Measurements from ENCODE around the gene RNASE7.
"Not testable (repeated sequence)": the region's sequence is repeated elsewhere in the genome, so short reads cannot be mapped to it uniquely, and the experiment has no call there.

The RNASE7 gene

DNA sequence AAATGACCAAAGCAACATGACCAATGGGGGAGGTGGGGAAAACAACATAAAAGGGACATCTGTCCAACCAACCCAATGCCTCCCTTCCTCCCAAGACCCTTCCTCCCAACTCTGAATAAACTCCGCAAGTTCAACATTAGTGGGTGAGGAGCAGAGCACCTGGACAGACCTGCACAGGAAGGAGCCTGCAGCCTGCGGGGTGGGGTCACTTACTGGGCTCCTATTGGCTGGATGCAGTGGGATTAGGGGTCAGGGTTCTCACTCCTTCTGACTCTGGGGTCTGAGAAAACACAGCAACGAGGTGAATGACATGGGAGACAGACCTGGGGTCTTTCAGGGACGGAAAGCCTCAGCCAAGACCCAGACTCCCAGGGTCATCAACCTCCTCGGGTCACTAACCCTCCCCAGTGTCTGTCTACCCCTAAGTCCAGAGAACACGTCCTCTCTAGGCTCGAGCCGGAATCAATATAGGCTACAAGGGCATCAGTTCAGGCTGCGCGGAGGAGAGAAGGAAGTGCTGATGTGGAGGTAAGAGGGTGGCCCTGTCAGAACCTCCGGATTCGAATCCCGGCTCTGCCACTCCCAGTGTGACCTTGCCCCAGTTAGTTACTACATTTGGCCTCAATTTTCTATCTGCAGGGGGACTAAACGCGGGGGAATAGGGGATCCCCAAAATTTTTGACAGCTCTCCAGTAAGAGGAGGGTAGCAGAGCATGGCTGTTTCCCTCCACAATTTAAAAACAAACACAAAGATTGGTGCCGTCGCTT lies 18.2 kb upstream of the RNASE7 start:
- DNase-seq = no peak

DNA sequence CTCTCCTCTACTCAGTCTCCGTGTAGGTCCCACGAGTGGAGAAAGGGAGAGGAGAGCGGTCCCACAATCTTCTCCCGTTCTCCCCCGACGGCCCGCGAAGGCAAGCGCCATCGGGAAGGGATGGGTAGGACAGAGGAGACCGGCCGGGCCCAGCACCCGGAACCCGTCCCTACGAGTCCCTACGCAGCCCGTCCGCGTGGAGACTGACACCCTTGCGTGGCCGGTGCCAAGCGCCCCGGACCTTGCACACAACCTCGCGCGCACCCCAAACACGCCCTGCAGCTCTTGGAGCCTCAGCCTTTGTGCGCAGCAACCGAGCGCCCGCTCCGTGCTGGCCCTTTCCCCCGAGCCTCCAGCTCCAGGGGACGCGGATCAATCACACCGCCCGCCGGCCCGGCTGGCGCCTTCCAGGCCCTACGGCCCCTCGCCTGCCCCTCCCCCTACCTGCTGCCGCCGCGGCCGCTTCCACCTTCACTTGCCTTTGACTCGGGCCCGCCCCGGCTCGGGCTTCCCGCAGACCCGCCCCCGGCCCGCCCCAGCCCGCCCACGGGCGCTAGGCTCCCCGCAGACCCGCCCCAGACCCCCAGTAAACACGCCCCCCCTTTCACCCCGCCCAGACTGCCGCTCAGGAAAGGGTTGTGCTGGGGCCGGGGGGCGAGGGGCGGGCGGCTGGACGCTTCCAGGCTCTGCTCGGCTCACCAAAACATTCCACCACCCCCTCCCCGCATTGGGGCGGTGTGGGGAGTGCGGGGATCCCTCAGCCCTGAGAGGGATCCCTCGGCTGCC lies 17.4 kb upstream of the RNASE7 start, which contains the start of gene NDRG2:
NDRG2 (minus strand) TSS at position 477 of the 786 bp plus-strand sequence. CDS start 1,746 bp downstream, outside the sequence.
- DNase-seq = peak; percentile 42

DNA sequence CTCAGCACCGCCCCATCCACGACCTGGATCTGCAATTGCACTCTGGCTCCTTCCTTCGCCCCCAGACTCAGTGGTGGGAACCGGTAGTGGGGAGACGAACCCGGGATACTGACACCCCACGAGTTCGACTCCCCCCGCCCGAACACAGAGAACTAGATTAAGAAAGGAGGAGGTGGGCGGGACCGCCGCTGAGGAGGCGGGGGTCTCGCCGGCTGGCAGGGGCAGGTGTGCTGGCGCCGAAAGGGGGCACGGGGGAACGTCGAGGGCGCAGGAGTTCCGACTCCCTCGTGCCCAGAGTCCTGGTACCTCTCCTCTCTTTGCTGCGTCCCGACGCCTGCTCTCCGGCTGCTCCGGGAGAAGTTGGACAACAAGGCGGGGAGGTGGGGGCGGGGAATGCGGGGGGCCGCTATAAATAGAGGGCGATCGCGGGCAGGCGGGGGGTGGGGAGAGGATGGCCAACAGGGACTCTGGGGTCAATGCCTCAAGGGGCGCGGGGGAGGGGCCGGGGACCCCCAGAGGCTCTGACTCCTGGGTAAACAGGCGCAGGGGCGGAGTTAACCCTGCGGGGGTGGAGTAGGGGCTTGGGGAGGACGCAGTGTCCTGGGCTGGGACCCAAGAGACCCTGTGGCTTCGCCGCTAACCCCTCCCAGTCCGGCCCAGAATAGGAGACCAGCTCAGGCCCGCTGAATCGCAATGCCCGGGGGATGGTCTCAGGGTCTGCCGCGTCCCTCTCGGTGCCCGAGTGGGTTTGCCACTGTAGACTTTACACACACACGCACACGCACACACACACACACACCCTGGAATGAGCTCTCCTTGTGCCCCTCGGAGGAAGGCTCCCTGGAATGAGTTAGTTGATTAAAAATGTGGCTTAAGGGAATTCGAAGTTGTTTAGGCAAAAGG lies 16.5 kb upstream of the RNASE7 start:
- DNase-seq = no peak

DNA sequence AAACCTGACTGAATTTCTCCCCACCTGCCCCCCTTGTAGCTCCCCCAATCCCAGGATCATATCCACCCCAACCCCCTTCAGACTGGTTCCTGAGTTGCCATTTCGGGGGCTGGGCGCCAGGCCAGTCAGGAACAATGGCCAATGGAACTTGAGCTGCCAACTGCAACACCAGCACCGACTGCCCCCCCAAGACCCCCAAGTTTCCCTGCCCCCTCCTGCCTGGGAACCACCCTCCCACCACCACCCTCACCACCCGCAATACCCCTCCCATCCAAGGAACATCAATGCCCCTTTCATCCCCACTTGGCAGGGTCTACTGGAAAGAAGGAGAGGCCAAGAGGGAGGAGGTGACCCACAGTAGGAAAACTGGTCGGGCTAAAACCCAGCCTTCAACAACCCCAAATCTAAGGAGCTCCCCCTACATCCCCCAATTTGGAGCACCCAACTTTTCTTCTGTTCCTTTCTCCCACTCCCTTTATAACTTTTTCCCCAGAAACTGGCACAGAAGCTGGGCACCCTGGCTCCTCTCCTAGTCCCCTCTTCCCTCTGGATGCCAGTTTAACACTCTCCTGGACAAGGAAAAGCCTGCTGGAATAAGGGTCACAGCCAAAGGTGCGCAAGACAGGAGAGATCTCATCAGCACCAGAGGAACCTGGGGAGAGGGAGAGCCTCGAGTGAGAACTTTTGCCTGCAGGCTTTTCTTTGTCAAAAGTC lies 15.7 kb upstream of the RNASE7 start:
- no peak for DNase-seq

DNA sequence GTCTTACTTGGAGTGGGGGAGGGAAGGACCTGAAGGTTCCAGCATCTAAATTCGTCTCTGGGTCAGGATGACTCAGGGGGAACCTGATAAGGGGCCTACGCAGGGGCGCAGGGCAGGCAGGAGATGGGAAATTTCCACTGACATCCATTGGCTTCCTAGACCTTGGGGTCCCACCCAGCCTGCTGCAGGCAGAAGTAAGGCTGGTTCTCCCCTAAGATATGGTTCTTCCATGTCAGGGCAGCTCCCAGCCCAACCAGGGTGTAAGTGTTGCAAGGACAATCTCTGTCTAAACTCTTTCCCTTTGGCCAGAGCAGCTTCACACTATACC lies 15.2 kb upstream of the RNASE7 start:
- no peak for DNase-seq

DNA sequence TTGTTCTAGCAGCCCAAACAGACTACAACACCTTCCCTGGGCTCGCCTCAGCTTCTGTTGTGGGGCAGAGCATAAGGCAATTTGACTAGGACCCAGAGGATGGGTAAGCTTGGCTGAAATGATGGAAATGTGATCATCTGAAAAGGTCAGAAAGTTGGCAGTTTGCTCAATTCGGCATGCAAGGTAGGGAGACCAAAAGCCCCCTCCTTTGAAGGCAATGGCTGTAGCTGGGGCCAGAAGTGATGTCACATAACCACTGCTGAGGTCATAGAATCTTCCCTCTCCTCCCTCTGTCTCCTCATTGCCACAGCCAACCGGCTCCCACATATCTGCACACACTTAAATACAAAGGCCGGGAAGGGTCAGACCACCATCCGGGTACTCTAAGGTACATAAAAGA lies 12.2 kb upstream of the RNASE7 start, which contains the start of gene TPPP2:
TPPP2 (plus strand) TSS at position 301 of the 400 bp plus-strand sequence. CDS start 365 bp downstream, outside the sequence.
- DNase-seq = no peak

DNA sequence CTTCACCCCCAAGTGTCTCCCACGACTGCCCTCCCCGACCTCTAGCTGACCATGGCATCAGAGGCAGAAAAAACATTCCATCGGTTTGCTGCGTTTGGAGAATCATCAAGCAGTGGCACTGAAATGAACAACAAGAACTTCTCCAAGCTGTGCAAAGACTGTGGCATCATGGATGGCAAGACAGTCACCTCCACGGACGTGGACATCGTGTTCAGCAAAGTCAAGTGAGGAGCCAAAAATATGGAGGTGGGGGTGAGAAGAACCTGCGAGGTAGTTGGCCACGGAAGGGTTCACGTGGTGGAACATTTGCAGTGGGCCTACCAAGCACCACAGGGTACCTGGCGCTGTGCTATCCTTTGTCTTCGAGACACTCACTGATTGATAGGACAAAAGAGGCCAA lies 11.6 kb upstream of the RNASE7 start:
- no peak for DNase-seq

DNA sequence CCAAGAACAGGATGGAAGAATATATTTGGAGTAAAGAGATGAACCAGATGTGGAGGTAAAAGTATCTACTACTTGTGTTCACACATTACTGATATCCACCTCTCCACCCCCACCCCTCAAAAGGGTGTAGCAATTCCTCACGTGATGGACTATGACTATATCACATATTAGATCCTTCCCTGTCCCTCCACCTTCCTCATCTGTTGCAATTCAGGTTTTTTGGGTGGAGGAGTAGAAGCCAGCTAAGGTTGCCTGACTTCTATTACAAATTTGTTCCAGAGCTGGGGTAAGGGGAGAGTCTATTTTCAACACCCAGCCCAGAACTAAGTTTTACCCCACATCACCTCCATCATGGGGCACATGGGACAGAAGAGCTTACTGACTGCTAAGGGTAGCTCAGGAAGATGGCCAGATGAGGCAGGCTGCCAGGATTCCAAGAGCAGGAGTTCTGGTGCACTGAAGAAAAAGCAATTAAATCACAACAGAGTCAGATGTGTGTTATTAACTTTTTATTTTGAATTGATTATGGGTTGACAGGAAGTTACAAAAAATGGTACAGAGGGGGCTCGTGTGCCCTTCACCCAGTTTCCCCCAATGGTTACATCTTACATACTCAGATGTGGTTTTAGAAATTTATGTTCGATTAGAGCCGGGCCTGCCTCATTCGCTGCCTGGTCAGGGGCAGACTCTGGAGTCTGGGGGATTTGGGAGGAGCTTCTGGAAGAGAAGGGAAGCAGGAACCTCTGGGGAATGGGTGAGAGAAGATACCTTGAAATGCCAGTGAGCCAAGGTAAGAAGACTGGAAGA lies 9.6 kb upstream of the RNASE7 start:
- no peak for DNase-seq

DNA sequence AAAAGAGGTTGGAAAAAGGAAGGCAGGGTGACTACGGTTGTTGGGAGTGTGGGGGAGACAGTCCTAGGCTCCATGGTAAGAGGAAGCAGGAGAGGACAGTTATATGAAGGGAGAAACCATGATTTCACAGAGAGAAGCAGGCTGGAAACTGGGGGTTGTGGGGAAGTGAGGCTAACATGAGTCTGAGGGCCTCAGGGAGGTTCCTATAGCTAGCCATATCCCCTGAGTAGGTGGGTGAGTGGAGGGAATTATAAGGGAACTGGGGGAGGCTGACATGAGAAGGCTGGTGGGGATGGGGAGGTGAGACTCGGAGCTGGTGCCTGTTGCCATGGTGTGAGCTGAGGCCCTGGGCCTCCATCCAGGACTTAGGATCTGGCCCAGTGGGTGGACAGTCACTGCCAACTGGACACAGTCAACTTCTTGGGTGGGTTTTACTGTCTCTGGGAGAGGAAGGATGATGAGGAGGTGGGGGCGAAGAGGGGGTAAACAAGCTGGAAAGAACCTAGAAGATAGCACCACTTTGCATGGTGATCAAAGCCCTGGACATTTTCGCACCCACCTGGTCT lies 8.9 kb upstream of the RNASE7 start:
- DNase-seq = no peak

DNA sequence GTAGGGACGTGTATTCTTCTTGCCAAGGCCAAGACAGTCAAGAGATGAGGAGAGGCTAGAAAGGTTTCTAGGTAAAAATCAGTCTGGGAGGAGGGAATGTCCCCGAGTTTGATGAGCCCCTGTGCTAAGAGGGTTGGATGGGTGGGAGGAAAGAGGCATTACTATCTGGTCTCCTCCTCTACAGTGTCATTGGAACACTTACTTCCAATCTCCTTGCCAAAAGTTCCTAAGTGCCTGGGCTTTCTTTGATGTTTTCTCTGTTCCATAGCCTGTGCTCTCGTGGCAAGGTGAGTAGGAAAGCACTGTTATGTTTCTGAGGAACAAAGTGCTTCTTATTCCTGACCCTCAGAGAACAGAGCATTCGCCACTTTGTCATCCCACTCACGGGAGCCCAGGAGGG lies 7.5 kb upstream of the RNASE7 start, which contains the start of gene RNASE13:
RNASE13 (minus strand) TSS at position 101 of the 400 bp plus-strand sequence. CDS start 519 bp downstream, outside the sequence.
- no peak for DNase-seq

DNA sequence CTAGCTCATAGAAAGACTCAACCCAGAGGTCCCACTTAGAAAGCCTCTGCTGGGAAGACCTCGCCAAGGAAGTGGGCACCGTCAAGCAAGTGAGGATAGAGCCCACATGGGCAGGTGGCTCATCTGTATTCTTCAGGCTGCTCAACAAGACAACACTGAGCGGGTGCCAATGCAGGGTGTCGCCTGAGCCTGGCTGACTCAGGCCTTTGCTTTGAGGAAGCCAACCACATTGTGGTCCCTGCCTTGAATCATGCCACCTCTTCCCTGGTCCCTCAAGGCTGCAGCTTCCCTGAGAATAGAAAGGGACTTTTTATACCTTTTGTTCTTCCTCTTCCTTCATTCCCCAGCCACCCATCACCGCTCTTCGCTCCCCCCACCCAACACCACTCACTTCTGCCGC lies 5.4 kb upstream of the RNASE7 start:
- no peak for DNase-seq

DNA sequence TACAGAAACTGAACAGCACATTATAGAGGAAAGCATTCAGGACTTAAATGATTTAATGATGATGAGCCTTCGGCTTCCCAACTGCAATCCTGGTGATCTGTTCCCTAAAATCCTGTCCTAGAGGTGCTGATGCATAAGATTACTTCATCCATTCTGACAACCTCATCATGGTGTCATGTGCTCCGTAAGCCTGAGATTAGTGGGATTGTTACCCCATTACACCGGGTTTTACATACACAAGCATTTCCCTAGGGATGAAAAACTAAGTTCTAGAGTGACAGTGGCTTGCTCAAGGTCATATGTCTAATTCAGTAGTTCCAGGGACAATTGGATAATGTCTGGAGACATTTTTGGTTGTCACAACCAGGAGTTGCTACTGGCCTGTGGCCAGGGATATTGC lies 5.0 kb upstream of the RNASE7 start:
- DNase-seq = no peak

DNA sequence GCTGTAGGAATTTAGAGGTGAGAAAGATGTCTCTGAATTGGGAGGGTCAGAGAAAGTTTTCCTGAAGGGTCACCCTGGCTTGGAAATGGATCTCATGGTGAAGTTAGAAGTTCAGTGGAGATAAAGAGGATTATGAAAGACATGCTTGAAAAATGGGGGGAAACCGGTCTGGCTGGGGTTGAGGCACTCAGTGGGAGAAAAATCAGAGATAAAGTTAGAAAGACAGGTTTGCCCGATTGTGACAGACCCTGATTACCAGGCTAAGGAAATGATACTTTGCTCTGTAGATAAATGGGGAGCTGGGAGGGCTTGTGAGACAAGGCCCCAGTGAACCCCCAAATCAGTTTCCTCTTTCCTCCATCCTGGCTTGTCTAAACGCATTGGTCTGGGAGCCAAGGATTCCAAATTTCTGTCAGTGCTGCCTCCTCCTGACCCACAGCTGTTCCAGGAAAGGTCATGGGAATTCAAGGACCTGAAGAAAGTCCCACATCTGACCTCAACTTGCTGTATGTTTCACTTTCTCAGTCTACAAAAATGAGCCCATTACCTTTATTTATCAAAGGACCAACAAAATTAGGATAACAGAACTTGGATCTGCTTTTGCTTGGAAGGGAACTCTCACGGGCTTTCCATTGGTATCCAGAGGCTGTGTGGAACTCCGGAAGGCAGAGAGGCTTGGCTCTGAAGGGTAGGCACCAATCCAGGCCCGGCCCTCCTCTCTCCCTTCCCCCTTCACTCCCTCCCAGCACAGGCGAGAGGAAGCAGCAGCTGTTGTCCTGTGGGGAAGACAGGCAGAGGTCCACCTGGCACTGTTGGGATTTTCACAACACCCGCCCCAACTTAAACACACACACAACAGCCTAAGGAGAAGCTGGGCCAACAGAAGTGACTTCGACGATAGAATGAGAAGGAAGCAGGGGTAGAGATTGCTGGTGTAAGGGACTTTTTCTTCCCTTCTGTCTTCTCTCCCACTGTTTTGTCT lies 3.4 kb upstream of the RNASE7 start:
- peak; percentile 65 for DNase-seq

DNA sequence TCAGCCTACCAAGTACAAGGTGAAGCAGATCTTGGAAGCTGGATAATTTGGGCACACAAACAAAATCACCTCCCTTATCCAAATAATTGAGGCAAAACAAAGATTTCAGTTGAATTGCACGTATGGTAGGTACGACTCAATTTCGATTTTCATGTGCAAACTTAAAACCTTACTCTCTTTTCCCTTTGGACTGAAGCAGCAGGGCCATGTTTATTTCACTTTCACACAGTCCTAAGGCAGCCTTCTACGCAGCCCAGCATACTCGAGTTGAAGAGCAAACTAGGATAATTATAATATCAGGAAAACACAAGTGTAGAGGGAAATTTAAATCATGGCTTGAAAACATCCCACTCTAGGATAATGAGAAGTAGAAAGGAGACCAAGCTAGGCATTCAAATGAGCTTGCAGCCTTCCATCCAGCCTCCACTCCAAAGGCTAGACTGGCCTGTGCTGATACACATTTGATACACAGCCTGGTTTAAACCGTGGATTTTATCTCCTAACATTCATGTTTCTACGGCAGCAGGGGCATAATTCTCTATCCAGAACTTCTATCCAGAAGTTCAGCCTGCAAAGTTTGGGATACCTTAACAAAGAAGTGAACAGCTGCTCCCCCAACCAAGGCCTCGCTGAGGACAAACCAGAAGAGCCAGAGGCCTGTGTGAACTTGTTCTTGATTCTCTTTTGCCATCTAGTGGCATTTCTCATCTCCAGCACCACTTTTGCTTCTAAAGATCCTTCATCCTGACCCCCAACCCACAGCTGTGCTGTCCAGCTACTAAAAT lies 2.4 kb upstream of the RNASE7 start:
- DNase-seq = no peak

DNA sequence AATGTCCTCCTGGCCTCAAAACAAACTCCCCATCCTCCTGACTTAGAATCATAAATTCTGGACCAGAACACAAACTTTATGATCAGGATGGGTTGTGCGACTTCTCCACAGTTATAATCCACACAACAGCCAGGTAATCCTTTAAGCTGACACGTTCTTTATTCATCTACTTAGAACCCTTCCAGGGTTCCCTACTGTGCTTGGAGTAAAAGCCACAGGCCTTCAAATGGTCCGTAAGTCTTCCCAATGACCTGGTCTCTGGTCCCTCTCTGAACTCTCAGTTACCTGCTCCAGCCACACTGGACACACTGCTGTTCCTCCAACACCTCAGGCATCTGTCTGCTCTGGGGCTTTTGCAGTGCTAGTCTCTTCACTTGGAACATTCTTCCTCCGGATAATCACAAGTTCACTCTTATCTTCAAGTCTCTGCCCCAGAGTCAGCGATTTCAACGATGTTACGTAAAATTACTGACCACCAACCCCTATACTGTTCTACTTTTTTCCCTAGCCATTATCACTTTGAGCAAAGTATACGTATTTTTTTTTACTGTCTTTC lies 1.7 kb upstream of the RNASE7 start:
- DNase-seq = no peak

DNA sequence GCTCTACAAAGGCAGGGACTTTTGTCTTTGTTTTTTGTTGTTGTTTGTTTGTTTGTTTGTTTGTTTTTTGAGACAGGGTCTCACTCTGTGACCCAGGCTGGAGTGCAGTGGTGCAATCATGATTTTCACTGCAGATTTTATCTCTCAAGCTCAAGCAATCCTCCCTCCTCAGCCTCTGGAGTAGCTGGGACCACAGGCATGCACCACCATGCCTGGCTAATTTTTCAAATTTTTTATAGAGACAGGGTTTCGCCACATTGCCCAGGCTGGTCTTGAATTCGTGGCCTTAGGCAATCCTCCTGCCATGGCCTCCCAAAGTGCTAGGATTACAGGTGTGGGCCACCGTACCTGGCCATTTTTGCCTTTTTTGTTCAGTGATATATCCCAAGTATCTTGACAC lies 1.2 kb upstream of the RNASE7 start:
- DNase-seq = not testable (repeated sequence)

DNA sequence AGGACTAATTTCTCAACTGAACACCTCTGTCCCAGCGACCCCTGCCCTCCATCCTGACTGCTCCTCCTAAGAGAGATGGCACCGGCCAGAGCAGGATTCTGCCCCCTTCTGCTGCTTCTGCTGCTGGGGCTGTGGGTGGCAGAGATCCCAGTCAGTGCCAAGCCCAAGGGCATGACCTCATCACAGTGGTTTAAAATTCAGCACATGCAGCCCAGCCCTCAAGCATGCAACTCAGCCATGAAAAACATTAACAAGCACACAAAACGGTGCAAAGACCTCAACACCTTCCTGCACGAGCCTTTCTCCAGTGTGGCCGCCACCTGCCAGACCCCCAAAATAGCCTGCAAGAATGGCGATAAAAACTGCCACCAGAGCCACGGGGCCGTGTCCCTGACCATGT lies 756 bp downstream of the RNASE7 start:
- no peak for DNase-seq

DNA sequence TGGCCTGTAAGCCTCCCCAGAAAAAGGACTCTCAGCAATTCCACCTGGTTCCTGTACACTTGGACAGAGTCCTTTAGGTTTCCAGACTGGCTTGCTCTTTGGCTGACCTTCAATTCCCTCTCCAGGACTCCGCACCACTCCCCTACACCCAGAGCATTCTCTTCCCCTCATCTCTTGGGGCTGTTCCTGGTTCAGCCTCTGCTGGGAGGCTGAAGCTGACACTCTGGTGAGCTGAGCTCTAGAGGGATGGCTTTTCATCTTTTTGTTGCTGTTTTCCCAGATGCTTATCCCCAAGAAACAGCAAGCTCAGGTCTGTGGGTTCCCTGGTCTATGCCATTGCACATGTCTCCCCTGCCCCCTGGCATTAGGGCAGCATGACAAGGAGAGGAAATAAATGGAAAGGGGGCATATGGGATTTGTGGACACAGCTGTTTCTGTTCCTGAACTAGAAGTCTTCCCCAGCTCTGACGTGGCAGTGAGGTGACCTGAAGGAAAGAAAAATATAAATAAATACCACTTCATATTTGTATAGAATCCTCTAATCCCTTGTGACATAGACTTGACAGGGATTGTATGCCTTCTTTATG lies 1.3 kb downstream of the RNASE7 start:
- no peak for DNase-seq

Data from NCI-H2029 (cell line).